H1 (cell line): ENCODE results near the gene TMEM255B. TPM values are rescaled to one million over a fixed set of nuclear protein-coding genes. Genes with fewer than 3 reads are reported as not detected.
A peak's percentile ranks its signal among the peaks of the same experiment; 100 is the strongest.

Experiments used
- CTCF ChIA-PET: fragments of 300-600 bp; sonication (Branson Sonifier 250); formaldehyde crosslinking; loops from one replicate; lab custom pipeline; 2021; ENCODE audit not compliant: partially characterized antibody; lab: Charles Lee
- POLR2A ChIA-PET: fragments of 300-600 bp; sonication (Branson Sonifier 250); formaldehyde crosslinking; loops from one replicate; lab custom pipeline; 2021; ENCODE audit warnings: inconsistent platforms; ENCODE audit not compliant: partially characterized antibody; lab: Charles Lee
- DNase-seq, 2 experiments: peaks; one replicate each; pipeline versions ENCODE4 v3.0.0 to v3.0.0-alpha.2; 2010 to 2022; ENCODE audit warnings: low spot score in 2 of 2, low read depth in 1 of 2, mixed read lengths in 1 of 2
- FAIRE-seq: peaks from 2 replicates; lab custom pipeline; 2011; peaks lifted over from hg19 to GRCh38; lab: Jason Lieb, UNC
- H2AFZ ChIP-seq: 2 replicates; pipeline ENCODE4 v1.8.1; 2012; ENCODE audit warnings: low read length, inconsistent platforms
- H2AK5ac ChIP-seq: 2 replicates; pipeline ENCODE4 v1.6.1; 2013; ENCODE audit warnings: low read depth, low read length
- H2BK120ac ChIP-seq: replicated peaks from 2 replicates; pipeline ENCODE3; 2013; ENCODE audit warnings: low read depth, low read length, inconsistent platforms
- H2BK12ac ChIP-seq: 2 replicates; pipeline ENCODE4 v1.6.1; 2013; ENCODE audit warnings: low read depth, low read length
- H2BK15ac ChIP-seq: 2 replicates; pipeline ENCODE4 v1.6.1; 2013; ENCODE audit warnings: low read length
- H2BK20ac ChIP-seq: 2 replicates; pipeline ENCODE4 v1.6.1; 2013; ENCODE audit warnings: low read length
- H2BK5ac ChIP-seq: 2 replicates; pipeline ENCODE4 v1.6.1; 2013; ENCODE audit warnings: low read depth, low read length
- H3K14ac ChIP-seq: 2 replicates; pipeline ENCODE4 v1.6.1; 2013; ENCODE audit warnings: inconsistent platforms; ENCODE audit not compliant: insufficient read length
- H3K18ac ChIP-seq: 2 replicates; pipeline ENCODE4 v1.6.1; 2013; ENCODE audit warnings: low read length; ENCODE audit errors: extremely low read depth
- H3K23ac ChIP-seq: 2 replicates; pipeline ENCODE4 v1.6.1; 2013; ENCODE audit warnings: inconsistent platforms; ENCODE audit not compliant: insufficient read length
- H3K23me2 ChIP-seq: 2 replicates; pipeline ENCODE4 v1.6.1; 2013; ENCODE audit warnings: low read depth, low read length
- H3K27ac ChIP-seq: 2 replicates; pipeline ENCODE4 v1.6.1; 2011; ENCODE audit warnings: low read depth, low read length, inconsistent platforms
- H3K27me3 ChIP-seq, 4 experiments: replicated peaks in 1 of 4; 1 replicate in 1 of 4; 2 replicates in 3 of 4; pipeline versions ENCODE4 v1.6.1 to v1.8.1; 2011 to 2013; ENCODE audit warnings: low read length in 3 of 4, mild to moderate bottlenecking in 3 of 4, inconsistent platforms in 2 of 4, mixed read lengths in 2 of 4, moderate library complexity in 1 of 4; ENCODE audit not compliant: control insufficient read depth in 3 of 4, insufficient read depth in 3 of 4; ENCODE audit errors: extremely low read depth in 1 of 4
- H3K36me3 ChIP-seq, 4 experiments: 2 replicates each; pipeline versions ENCODE4 v1.6.1 to v1.8.1; 2011 to 2013; ENCODE audit warnings: mild to moderate bottlenecking in 4 of 4, low read length in 3 of 4, moderate library complexity in 2 of 4, control low read depth in 1 of 4, inconsistent platforms in 1 of 4; ENCODE audit not compliant: insufficient read depth in 4 of 4, control insufficient read depth in 2 of 4
- H3K4ac ChIP-seq: replicated peaks from 2 replicates; pipeline ENCODE3; 2013; ENCODE audit warnings: low read length, low read depth, mixed read lengths, inconsistent platforms; ENCODE audit not compliant: insufficient read length
- H3K4me1 ChIP-seq, 4 experiments: replicated peaks in 1 of 4; 1 replicate in 1 of 4; 2 replicates in 3 of 4; pipeline versions ENCODE4 v1.6.1 to v1.8.1; 2011 to 2013; ENCODE audit warnings: low read length in 3 of 4, inconsistent platforms in 2 of 4, mixed read lengths in 1 of 4; ENCODE audit not compliant: insufficient read depth in 4 of 4, control insufficient read depth in 3 of 4
- H3K4me2 ChIP-seq, 2 experiments: 2 replicates each; pipeline versions ENCODE4 v1.6.1 to v1.8.1; 2011 to 2013; ENCODE audit warnings: low read depth in 2 of 2, low read length in 2 of 2, control low read depth in 1 of 2, inconsistent platforms in 1 of 2, mild to moderate bottlenecking in 1 of 2; ENCODE audit not compliant: insufficient read depth in 1 of 2
- H3K4me3 ChIP-seq, 4 experiments: fragments of 200-600, 300-600 bp in 1 of 4; sonication (generic), shearing (Covaris generic), sonication (Bioruptor Twin) in 1 of 4; 2 replicates each; pipeline versions ENCODE4 v1.5.1 to v1.8.1; 2011 to 2016; ENCODE audit warnings: low read length in 4 of 4, low read depth in 3 of 4, control low read depth in 2 of 4, inconsistent platforms in 2 of 4, mild to moderate bottlenecking in 2 of 4, mixed read lengths in 1 of 4, moderate library complexity in 1 of 4; ENCODE audit not compliant: insufficient read depth in 2 of 4; ENCODE audit errors: extremely low read depth in 1 of 4
- H3K56ac ChIP-seq: replicated peaks from 2 replicates; pipeline ENCODE3; 2013; ENCODE audit warnings: low read depth, mild to moderate bottlenecking, mixed read lengths, low read length, inconsistent platforms; ENCODE audit not compliant: insufficient read length
- H3K79me1 ChIP-seq: 2 replicates; pipeline ENCODE4 v1.6.1; 2013; ENCODE audit warnings: low read depth, low read length, control low read depth
- H3K79me2 ChIP-seq, 2 experiments: 2 replicates each; pipeline versions ENCODE4 v1.6.1 to v1.8.1; 2012 to 2013; ENCODE audit warnings: low read length in 2 of 2, mild to moderate bottlenecking in 2 of 2, inconsistent platforms in 1 of 2; ENCODE audit not compliant: insufficient read depth in 2 of 2, control insufficient read depth in 1 of 2
- H3K9ac ChIP-seq, 4 experiments: replicated peaks in 1 of 4; 1 replicate in 1 of 4; 2 replicates in 3 of 4; pipeline versions ENCODE4 v1.6.1 to v1.8.1; 2011 to 2013; ENCODE audit warnings: low read depth in 3 of 4, low read length in 3 of 4, control low read depth in 2 of 4, mild to moderate bottlenecking in 2 of 4, moderate library complexity in 2 of 4, inconsistent platforms in 1 of 4; ENCODE audit errors: extremely low read depth in 1 of 4
- H3K9me3 ChIP-seq, 2 experiments: 2 replicates each; pipeline versions ENCODE4 v1.6.1 to v1.8.1; 2012 to 2013; ENCODE audit warnings: mild to moderate bottlenecking in 2 of 2, moderate library complexity in 2 of 2, control low read depth in 1 of 2, inconsistent platforms in 1 of 2, low read depth in 1 of 2, low read length in 1 of 2, mixed read lengths in 1 of 2; ENCODE audit not compliant: insufficient read depth in 2 of 2
- H4K20me1 ChIP-seq, 2 experiments: replicated peaks in 1 of 2; 2 replicates each; pipeline versions ENCODE3 to v1.8.1; 2011 to 2013; ENCODE audit warnings: inconsistent platforms in 2 of 2, low read length in 2 of 2, mild to moderate bottlenecking in 1 of 2; ENCODE audit not compliant: insufficient read depth in 2 of 2, control insufficient read depth in 1 of 2
- H4K5ac ChIP-seq: 2 replicates; pipeline ENCODE4 v1.6.1; 2013; ENCODE audit warnings: low read length, low read depth, mixed read lengths, inconsistent platforms; ENCODE audit not compliant: insufficient read length
- H4K8ac ChIP-seq: 2 replicates; pipeline ENCODE4 v1.8.0; 2013; ENCODE audit warnings: mild to moderate bottlenecking, moderate library complexity, low read length, inconsistent platforms; ENCODE audit not compliant: insufficient read depth; ENCODE audit errors: extremely low read depth
- H4K91ac ChIP-seq: replicated peaks from 2 replicates; pipeline ENCODE3; 2013; ENCODE audit warnings: low read length, mixed read lengths, inconsistent platforms; ENCODE audit not compliant: insufficient read length
- ASH2L ChIP-seq: fragments of 200-600, 300-600 bp; sonication (generic); IDR thresholded peaks from one replicate; pipeline ENCODE4 v1.7.1; 2017; ENCODE audit warnings: low read length
- CEBPB ChIP-seq: IDR thresholded peaks from 2 replicates; pipeline ENCODE4 v1.6.1; 2012; ENCODE audit warnings: low read depth, low read length
- EP300 ChIP-seq, 2 experiments: IDR thresholded peaks; 1 replicate in 1 of 2; 2 replicates in 1 of 2; pipeline ENCODE4 v1.6.1; 2011 to 2012; ENCODE audit warnings: low read depth in 2 of 2, low read length in 2 of 2, mild to moderate bottlenecking in 2 of 2, borderline replicate concordance in 1 of 2, inconsistent platforms in 1 of 2, moderate library complexity in 1 of 2
- HDAC6 ChIP-seq: IDR thresholded peaks from one replicate; pipeline ENCODE4 v1.7.1; 2012; ENCODE audit warnings: low read depth, mild to moderate bottlenecking, inconsistent platforms, low read length, moderate library complexity
- KDM1A ChIP-seq: fragments of 200-600, 300-600 bp; sonication (generic); IDR thresholded peaks from 2 replicates; pipeline ENCODE4 v1.7.1; 2016; ENCODE audit warnings: mild to moderate bottlenecking, low read length, borderline replicate concordance
- PHF8 ChIP-seq: fragments of 200-600 bp; sonication (generic); conservative IDR thresholded peaks from 2 replicates; pipeline ENCODE4 v1.7.1; 2012; ENCODE audit warnings: low read depth, mild to moderate bottlenecking, inconsistent platforms, low read length, moderate library complexity
- POU5F1 ChIP-seq: IDR thresholded peaks from 2 replicates; pipeline ENCODE4 v1.6.1; 2011; ENCODE audit warnings: low read depth, mild to moderate bottlenecking, low read length, moderate library complexity
- RBBP5 ChIP-seq: IDR thresholded peaks from 2 replicates; pipeline ENCODE4 v1.7.1; 2012; ENCODE audit warnings: low read depth, mild to moderate bottlenecking, inconsistent platforms, low read length, moderate library complexity, borderline replicate concordance
- SP1 ChIP-seq: IDR thresholded peaks from 2 replicates; pipeline ENCODE4 v1.6.1; 2011; ENCODE audit warnings: low read depth, low read length
- WGBS, 2 experiments: shearing (Covaris generic) in 1 of 2; methylation state at CpG; one replicate each; pipeline versions ENCODE4 v1.1.6 to v1.1.7; 2013 to 2015; ENCODE audit warnings: low lambda C conversion rate in 2 of 2, mixed read lengths in 2 of 2, inconsistent platforms in 1 of 2, low coverage in 1 of 2, missing lambda C conversion rate in 1 of 2; ENCODE audit not compliant: insufficient replicate concordance in 2 of 2, insufficient coverage in 1 of 2, insufficient read length in 1 of 2; ENCODE audit errors: extremely low coverage in 1 of 2, missing lambda C conversion rate in 1 of 2; 5-methylcytosine and 5-hydroxymethylcytosine counted together
- polyA plus RNA-seq, 7 experiments: library from polyadenylated mRNA; depleted of rRNA in 3 of 7; stranded (reverse) in 5 of 7; unstranded in 2 of 7; fragments of >200 nt in 5 of 7; fragments of 200-250 nt in 2 of 7; gene quantifications; 1 replicate in 5 of 7; 2 replicates in 1 of 7; 4 replicates in 1 of 7; pipeline versions ENCODE4 v1.2.1 to v1.2.3, GENCODE V29; 2011 to 2013; ENCODE audit warnings: missing spikeins in 2 of 7, mixed read lengths in 2 of 7
- total RNA-seq: library from RNA; stranded (reverse); fragmentation: NEBNext Ultra II Directional; extraction: Animal tissue kit (Norgen Biotek cat#: 25700); gene quantifications from 2 replicates; pipeline ENCODE4 v1.2.1, GENCODE V29; 2021

TMEM255B gene
- total and polyA plus RNA-seq, 2 of the 8 experiments (the other 6 are each of a cell fraction or from before 2014, with no cell fraction given) = 3.4 to 4.4 TPM

GRCh38 chr13:113820813-113821651 is 62.0 kb downstream of the TMEM255B start:
- no peak overlapping the region for H4K91ac ChIP-seq
- no peaks in the 10 kb centered on the region for H3K4me1 ChIP-seq
- no peak overlapping the region for H2BK5ac ChIP-seq
- no peak overlapping the region for H3K4me2 ChIP-seq
- H4K5ac ChIP-seq = no peak overlapping the region
- DNase-seq (no peak), FAIRE-seq (no peak)
- no peak overlapping the region for H2BK20ac ChIP-seq
- no peaks in the 10 kb centered on the region for H3K23me2 ChIP-seq
- H2BK15ac ChIP-seq = no peak overlapping the region
- H3K18ac ChIP-seq = no peak overlapping the region
- TF ChIP-seq EP300 (IDR thresholded peaks at IDR 0.05; ENCODE audit: borderline replicate concordance in 1 of 2, low read depth in 2 of 2, low read length in 2 of 2) (no peak), HDAC6 (no peak), ASH2L (no peak), SP1 (no peak), POU5F1 (no peak), RBBP5 (no peak), KDM1A (no peak), CEBPB (no peak), PHF8 (no peak)
- no peaks in the 10 kb centered on the region; a peak in 1 of 7 replicates for H3K27me3 ChIP-seq
- H3K9ac ChIP-seq = no peak overlapping the region
- ChIA-PET POLR2A (interaction anchor here (1.2 kb wide), 1 partner anchor 36 kb away, joined by 3 read pairs; no protein-coding TSS in a partner anchor), CTCF (interaction anchor here (1.0 to 2.4 kb wide), 4 partner anchors 17 to 126 kb away, joined by 3 to 9 read pairs (median 4); no protein-coding TSS in a partner anchor)
- H4K8ac ChIP-seq = no peak overlapping the region
- no peaks in the 10 kb centered on the region for H4K20me1 ChIP-seq
- 89% methylated on average over 40 of the region's 54 CpGs; no CpG with 5 or more reads in 1 of the 2 experiments for WGBS, 2 experiments
- no peak overlapping the region for H3K56ac ChIP-seq
- H3K4ac ChIP-seq = no peak overlapping the region
- H2AK5ac ChIP-seq = no peak overlapping the region
- H2AFZ ChIP-seq = no peak overlapping the region
- H3K23ac ChIP-seq = no peak overlapping the region
- no peak overlapping the region for H3K27ac ChIP-seq
- no peak overlapping the region for H2BK120ac ChIP-seq
- H3K36me3 ChIP-seq = peaks cover 0 to 5% (median 3%) of the 10 kb centered on the region in 4 experiments; a peak in 4 of 8 replicates
- H3K79me2 ChIP-seq = no peaks in the 10 kb centered on the region
- H2BK12ac ChIP-seq = peak overlapping the region; percentile 39; the same call in 1 of the 2 replicates
- H3K4me3 ChIP-seq = no peak overlapping the region
- no peaks in the 10 kb centered on the region for H3K9me3 ChIP-seq
- no peak overlapping the region for H3K14ac ChIP-seq
- no peaks in the 10 kb centered on the region for H3K79me1 ChIP-seq
